Spleen (tissue), 7 donors: ENCODE measurements around the gene KRT8.

Experiments used
- CTCF ChIP-seq, 11 experiments: fragments of 200-600 bp in 7 of 11; fragments of 450-650 bp in 4 of 11; sonication (generic) in 4 of 11; IDR thresholded peaks in 8 of 11; conservative IDR thresholded peaks in 3 of 11; 1 replicate in 7 of 11; 2 replicates in 4 of 11; pipeline versions ENCODE4 v1.4.0 to v1.8.0; 2016 to 2021; ENCODE audit warnings: antibody characterized with exemption in 11 of 11, inconsistent platforms in 4 of 11, mild to moderate bottlenecking in 1 of 11
- POLR2A ChIP-seq, 3 donors: fragments of 450-650 bp; IDR thresholded peaks; one replicate each; pipeline ENCODE4 v1.5.1; 2017; ENCODE audit warnings: antibody characterized with exemption in 3 of 3, mild to moderate bottlenecking in 1 of 3
- POLR2AphosphoS5 ChIP-seq, 3 donors: sonication (generic); formaldehyde crosslinking; IDR thresholded peaks; one replicate each; pipeline ENCODE4 v1.5.1; 2017; ENCODE audit warnings: antibody characterized with exemption in 3 of 3
- donor health status: DM: no; HTN: no; CAD: no; lungs with moderate emphysema.
- donor health status: DM: no; HTN: no; CAD: no.
- donor health status: DM: no; HTN: no; CAD: no.

- no peak for TF ChIP-seq POLR2A (IDR thresholded peaks at IDR 0.05)
- TF ChIP-seq POLR2AphosphoS5 (IDR thresholded peaks at IDR 0.05) = no peak
- no peak for TF ChIP-seq CTCF (IDR thresholded peaks at IDR 0.05 in 8 of 11, conservative IDR thresholded peaks at IDR 0.05 in 3 of 11)
Observed at GRCh38 chr12:52892207-52892852, 12.5 kb downstream of the KRT8 start.
